Ramos (cell line): Measurements from ENCODE around the gene STRBP.
"Not testable (repeated sequence)": the region's sequence is repeated elsewhere in the genome, so short reads cannot be mapped to it uniquely, and the experiment has no call there.

Experiments used
- in situ Hi-C: fragments of 300-500 bp; cut with MboI; formaldehyde crosslinking; loops from one replicate; pipeline ENCODE4 v1.14.3; 2022; ENCODE audit warnings: low sequenced_read_pairs; ENCODE audit not compliant: unreplicated experiment

Gene STRBP

DNA sequence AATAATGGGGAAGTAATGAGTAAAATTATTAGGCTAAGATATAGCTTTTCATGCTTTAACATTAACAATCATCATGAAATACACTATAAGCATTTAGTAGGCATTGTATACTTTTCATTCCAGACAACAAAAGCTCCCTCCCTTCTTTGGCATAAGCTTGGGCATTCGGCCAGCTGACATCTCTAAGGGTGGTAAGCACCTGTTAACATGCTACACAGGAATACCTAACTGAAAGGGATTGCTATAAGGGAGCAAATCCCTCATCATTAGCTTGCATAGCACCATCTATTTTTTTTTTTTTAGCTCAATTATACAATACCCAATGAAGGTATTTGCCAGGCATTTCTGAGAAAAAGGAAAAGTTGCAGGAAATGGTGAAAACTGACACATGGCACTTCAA is 16.6 kb downstream of the STRBP start:
- in situ Hi-C loops = no loop called here

- in situ Hi-C loops = no loop called here
Measured at GRCh38 chr9:123251324-123251723, 17.1 kb downstream of the STRBP start.

DNA sequence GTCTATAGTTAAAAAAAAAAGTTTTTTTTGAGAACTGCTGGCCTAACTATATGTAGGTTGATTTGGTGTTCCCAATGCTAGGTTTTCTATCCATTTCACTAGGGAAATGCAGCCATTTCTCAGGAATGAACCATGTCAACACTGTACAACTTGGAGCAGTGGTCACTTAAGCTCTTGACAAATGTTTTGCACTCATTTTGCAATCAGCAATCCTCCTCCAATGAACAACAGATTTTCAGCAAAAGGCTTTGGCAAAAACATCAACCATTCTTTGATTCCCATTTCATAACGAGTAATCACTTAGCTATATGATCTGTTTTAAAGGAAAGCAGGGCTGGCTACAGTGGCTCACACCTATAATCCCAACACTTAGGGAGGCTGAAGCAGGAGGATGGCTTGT is 17.9 kb downstream of the STRBP start:
- in situ Hi-C loops = no loop called here

- in situ Hi-C loops = not testable (repeated sequence)
Measured at GRCh38 chr9:123249162-123249561, 19.2 kb downstream of the STRBP start.

- in situ Hi-C loops = no loop called here
Measured at GRCh38 chr9:123248630-123249029, 19.8 kb downstream of the STRBP start.

GRCh38 chr9:123246534-123246933 is 21.9 kb downstream of the STRBP start:
- in situ Hi-C loops = no loop called here

DNA sequence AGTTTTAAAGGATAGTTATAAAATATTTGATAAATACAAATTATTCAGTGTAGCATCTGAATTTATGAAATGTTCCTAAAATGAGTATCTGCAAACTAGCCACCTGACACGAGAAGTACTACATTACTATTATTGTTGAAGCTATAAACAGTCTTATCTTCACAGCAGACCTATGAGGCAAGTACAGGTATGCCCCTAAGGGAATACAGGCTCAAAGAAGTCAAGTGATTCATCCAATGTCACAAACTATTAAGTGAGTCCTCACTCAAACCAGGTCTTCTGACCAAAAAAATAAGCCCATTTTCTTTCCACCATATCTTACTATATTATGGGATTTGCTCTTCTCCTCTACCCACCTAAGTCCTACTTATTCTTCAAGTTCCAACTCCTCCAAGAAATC is 28.7 kb downstream of the STRBP start:
- in situ Hi-C loops = no loop called here

DNA sequence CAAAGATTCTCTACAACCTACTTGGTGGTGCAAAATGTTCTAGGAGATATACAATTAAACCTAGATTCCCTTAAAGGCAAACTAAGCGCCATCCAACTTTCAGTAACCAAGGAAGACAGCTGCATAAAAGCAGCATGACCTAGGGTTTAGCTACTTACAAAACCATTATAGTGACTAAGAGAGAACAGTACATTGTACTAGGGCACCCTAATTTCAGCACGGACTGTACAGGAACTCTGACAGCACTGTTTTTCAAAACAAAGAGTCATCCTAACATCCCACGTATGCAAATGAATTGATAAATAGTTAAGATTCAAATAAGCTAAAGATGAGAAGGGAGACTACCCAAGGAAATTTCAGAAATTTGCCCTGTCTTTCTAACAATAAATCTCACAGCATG is 30.0 kb downstream of the STRBP start:
- in situ Hi-C loops = no loop called here

DNA sequence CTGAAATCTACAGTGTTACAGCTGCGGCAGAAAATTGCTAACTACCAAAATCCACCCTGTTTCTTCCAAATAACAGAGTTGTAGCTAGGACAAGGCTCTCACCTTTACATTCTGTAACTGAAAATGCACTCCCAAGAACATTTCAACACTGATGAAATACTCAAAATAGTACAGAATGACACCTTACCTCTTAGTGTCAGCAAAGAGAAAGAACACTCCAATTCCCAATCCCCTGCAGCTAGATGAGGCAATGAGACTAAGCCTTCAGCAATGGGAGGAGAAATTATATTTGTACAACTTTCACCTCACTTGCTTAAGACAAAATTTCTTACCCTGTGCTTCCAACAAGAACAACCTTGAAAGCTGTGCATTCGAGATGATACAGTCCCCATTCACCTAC is 31.2 kb downstream of the STRBP start:
- in situ Hi-C loops = no loop called here

DNA sequence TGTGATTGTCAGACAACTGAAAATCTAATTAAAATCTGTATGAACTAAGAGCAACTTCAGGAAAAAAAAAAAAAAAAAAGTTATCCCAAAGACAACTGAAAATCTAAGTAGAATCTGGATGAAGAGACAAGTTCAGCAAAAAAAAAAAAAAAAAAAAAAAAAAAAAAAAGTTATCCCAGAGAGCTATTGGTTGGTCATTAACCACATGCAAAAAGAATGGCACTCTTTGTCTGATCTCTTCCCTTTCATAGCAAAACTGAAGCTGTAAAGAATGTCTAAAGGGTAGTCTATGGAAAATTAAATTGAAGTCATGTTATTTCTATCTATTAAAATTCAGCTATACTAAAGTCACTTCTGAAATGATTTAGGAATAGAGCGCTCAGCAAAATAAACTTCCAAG is 32.9 kb downstream of the STRBP start:
- in situ Hi-C loops = no loop called here

DNA sequence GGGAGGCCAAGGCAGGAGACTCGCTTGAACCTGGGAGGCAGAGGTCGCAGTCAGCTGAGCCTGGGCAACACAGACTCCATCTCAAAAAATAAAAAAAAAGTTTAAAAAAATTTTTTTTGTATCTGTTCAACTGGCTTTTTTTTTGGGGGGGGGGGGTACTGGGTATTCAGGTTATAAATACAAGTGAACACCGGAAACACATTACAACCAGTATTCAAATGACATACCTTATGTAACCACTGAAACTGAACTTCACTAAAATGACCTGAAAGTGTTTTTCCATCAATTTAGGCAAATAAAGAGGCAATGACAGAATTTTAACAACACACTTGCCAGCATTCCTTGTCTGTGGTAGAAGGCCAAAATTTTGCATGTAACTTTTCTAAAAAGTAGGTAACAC is 33.5 kb downstream of the STRBP start:
- in situ Hi-C loops = no loop called here

DNA sequence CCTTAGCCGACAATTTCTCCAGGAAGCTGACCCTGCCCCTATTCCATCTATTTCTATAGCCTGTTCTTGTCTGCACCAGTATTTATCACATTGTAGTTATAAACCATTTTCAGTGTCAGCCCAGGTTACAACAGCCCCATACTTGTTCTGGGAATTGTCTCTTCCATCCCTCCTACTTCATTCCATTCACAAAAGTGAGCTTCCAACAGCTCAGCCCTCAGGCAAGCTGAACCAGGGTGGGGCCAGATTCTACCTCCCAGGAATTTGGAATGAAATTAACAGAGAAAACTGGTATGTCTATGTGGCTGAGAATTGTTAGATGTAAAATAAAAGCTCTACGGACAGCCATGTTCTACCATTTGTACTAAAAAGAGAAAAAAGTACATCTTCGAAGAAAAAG is 36.1 kb downstream of the STRBP start:
- in situ Hi-C loops = no loop called here

- in situ Hi-C loops = no loop called here
Measured at GRCh38 chr9:123231421-123231820, 37.0 kb downstream of the STRBP start.

DNA sequence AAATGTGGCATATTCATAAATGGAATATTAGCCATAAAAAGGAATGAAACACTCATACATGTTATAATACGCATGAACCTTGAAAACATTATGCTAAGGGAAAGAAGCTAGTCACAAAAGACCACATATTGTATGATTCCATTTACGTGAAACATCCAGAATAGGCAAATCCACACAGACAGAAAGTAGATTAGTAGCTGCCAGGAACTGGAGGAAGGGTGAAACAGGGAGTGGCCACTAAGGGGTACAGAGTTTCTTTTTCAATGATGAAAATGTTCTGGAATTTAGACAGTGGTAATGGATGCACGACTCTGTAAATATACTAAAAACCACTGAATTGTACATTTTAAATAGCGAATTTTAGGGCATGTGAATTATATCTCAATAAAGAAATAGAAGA is 39.4 kb downstream of the STRBP start:
- in situ Hi-C loops = loop anchor here (5.0 kb wide), 1 partner anchor 113 kb away; no protein-coding TSS in a partner anchor

GRCh38 chr9:123225995-123226394 is 42.4 kb downstream of the STRBP start:
- in situ Hi-C loops = loop anchor here (5.0 kb wide), 1 partner anchor 116 kb away; no protein-coding TSS in a partner anchor

- in situ Hi-C loops = loop anchor here (5.0 kb wide), 1 partner anchor 117 kb away; no protein-coding TSS in a partner anchor
Measured at GRCh38 chr9:123225374-123225813, 43.0 kb downstream of the STRBP start.

- in situ Hi-C loops = no loop called here
Measured at GRCh38 chr9:123220127-123220526, 48.3 kb downstream of the STRBP start.

- in situ Hi-C loops = no loop called here
Measured at GRCh38 chr9:123218831-123219230, 49.6 kb downstream of the STRBP start.

GRCh38 chr9:123217128-123217654 is 51.2 kb downstream of the STRBP start:
- in situ Hi-C loops = no loop called here

DNA sequence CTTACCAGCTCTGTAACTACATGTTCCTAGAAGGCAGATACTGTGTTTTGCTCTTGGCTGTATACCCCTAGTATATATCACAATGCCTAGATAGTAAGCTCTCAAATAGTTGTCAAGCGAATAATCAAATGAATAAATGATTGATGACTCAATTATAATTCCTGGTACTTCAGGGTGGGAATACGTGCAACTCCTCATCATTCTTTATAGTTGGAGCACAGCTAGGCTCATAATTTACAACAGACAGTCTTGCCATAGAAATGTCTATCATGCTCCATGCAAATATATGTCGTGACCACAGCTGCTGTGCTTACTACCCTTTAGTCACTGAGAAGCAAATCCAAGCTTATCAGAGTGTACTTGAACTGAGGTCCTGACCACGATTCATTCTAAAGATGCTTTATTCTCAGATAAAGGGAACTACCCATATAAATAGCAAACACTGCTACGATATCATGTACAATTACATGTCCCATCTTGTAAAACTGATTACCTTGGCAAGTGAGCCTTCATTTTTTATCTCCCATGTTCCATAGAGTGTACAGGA is 52.1 kb downstream of the STRBP start:
- in situ Hi-C loops = no loop called here

- in situ Hi-C loops = no loop called here
Measured at GRCh38 chr9:123211081-123211480, 57.3 kb downstream of the STRBP start.

DNA sequence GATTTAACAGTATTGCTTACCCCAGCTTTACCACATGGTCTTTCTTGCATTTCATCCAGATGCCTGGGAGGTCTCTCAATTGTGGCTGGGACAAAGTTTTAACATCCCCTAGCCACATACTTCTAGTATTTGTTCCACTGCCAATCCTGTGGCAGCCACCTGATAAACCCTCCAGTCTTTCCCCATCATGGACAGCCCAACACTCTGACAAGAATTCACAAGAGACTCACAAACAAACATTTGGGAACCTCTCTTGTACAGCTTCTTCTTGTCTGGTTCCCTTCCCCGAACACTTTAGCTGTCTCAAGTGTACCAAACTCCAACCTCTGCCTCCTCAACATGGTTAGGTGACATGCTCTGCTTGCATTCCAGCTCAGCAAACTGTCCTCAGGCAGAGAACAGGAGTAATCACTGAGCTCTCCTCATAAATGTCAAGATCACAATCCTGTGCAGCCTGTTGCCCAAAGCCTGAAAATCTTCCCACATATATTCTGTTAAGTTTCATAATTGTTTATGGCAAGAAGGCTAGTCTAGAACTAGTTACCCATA is 59.7 kb downstream of the STRBP start:
- in situ Hi-C loops = no loop called here
